ENCODE data around the gene PLCB2.

PLCB2 gene

GRCh38 chr15:40327457-40327856, 19.7 kb upstream of the PLCB2 start:
- DNase-seq (ENCODE audit: low read depth) = no peak

- no peak for DNase-seq (ENCODE audit: low read depth)
These were observed 18.0 kb upstream of the PLCB2 start for GRCh38 chr15:40325700-40326099.

- no peak for DNase-seq (ENCODE audit: low read depth)
These were observed 17.5 kb upstream of the PLCB2 start for GRCh38 chr15:40325188-40325587.

GRCh38 chr15:40323953-40324937, 16.5 kb upstream of the PLCB2 start:
- no peak for DNase-seq (ENCODE audit: low read depth)

- DNase-seq (ENCODE audit: low read depth) = peak; percentile 91
These were observed 15.7 kb upstream of the PLCB2 start, which contains the start of gene INAFM2 for GRCh38 chr15:40323239-40323952. TSS of gene INAFM2 (plus strand) at chr15:40323692. CDS start at chr15:40324056, 364 bp downstream.

GRCh38 chr15:40322531-40323238, 14.9 kb upstream of the PLCB2 start:
- DNase-seq (ENCODE audit: low read depth) = no peak

GRCh38 chr15:40320931-40321371, 13.2 kb upstream of the PLCB2 start:
- no peak for DNase-seq (ENCODE audit: low read depth)

GRCh38 chr15:40320409-40320808, 12.7 kb upstream of the PLCB2 start:
- no peak for DNase-seq (ENCODE audit: low read depth)

- DNase-seq (ENCODE audit: low read depth) = no peak
These were observed 9.8 kb upstream of the PLCB2 start for GRCh38 chr15:40317580-40317979.

GRCh38 chr15:40316931-40317330, 9.2 kb upstream of the PLCB2 start:
- DNase-seq (ENCODE audit: low read depth) = no peak

- no peak for DNase-seq (ENCODE audit: low read depth)
These were observed 7.1 kb upstream of the PLCB2 start for GRCh38 chr15:40314723-40315276.

- DNase-seq (ENCODE audit: low read depth) = no peak
These were observed 6.0 kb upstream of the PLCB2 start for GRCh38 chr15:40313531-40314398.

GRCh38 chr15:40312370-40313158, 4.8 kb upstream of the PLCB2 start:
- DNase-seq (ENCODE audit: low read depth) = no peak

GRCh38 chr15:40310993-40311392, 3.3 kb upstream of the PLCB2 start:
- DNase-seq (ENCODE audit: low read depth) = no peak

GRCh38 chr15:40310001-40310959, 2.5 kb upstream of the PLCB2 start:
- no peak for DNase-seq (ENCODE audit: low read depth)

- no peak for DNase-seq (ENCODE audit: low read depth)
These were observed 1.7 kb upstream of the PLCB2 start for GRCh38 chr15:40309344-40309862.

- no peak for DNase-seq (ENCODE audit: low read depth)
These were observed 827 bp downstream of the PLCB2 start for GRCh38 chr15:40306908-40307307.

- no peak for DNase-seq (ENCODE audit: low read depth)
These were observed 1.4 kb downstream of the PLCB2 start for GRCh38 chr15:40306371-40306770.

- DNase-seq (ENCODE audit: low read depth) = no peak
These were observed 2.5 kb downstream of the PLCB2 start for GRCh38 chr15:40305281-40305680.
